Measurements from ENCODE around the gene MAS1. TPM values are rescaled to one million over a fixed set of nuclear protein-coding genes. Genes with fewer than 3 reads are reported as not detected.

Gene MAS1
- total RNA-seq, 4 donors from 2014 or later: not detected

DNA sequence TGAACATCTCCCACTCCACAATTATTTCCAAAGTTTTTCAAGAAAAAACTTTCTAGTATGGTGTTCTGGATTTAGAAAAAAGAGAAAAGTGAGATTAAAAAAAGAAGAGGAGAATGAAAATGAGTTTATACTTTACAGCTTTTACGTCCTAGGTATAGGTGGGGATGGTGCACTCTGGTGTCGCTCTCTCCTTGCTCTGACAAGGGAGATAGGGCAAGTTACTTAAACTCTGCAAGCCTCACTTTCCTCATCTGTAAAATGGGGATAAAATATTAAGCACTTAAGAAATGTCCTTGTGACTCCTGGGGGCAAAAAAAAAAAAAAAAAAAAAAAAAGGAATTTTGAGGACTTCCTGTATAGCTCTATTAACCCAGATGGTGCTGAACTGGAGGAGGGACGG lies 4.5 kb upstream of the MAS1 start:
- Histone ChIP-seq H3K27me3 (peaks cover 0 to 35% (median 0%) of the 10 kb centered on the region in 4 donors), H3K27ac (replicated peaks in 1 of 4) (no peak overlapping the region), H3K4me3 (no peak overlapping the region), H3K9me3 (no peaks in the 10 kb centered on the region), H3K4me1 (no peaks in the 10 kb centered on the region), H3K36me3 (no peaks in the 10 kb centered on the region)
- no peak for DNase-seq (ENCODE audit: extremely low spot score)
- intact Hi-C loops (cut with DNase I): no loop called here
- TF ChIP-seq POLR2AphosphoS5 (IDR thresholded peaks at IDR 0.05): no peak
- TF ChIP-seq POLR2A (IDR thresholded peaks at IDR 0.05; ENCODE audit: low read depth): no peak
- TF ChIP-seq EP300 (IDR thresholded peaks at IDR 0.05): no peak
- TF ChIP-seq, protein P1, sequence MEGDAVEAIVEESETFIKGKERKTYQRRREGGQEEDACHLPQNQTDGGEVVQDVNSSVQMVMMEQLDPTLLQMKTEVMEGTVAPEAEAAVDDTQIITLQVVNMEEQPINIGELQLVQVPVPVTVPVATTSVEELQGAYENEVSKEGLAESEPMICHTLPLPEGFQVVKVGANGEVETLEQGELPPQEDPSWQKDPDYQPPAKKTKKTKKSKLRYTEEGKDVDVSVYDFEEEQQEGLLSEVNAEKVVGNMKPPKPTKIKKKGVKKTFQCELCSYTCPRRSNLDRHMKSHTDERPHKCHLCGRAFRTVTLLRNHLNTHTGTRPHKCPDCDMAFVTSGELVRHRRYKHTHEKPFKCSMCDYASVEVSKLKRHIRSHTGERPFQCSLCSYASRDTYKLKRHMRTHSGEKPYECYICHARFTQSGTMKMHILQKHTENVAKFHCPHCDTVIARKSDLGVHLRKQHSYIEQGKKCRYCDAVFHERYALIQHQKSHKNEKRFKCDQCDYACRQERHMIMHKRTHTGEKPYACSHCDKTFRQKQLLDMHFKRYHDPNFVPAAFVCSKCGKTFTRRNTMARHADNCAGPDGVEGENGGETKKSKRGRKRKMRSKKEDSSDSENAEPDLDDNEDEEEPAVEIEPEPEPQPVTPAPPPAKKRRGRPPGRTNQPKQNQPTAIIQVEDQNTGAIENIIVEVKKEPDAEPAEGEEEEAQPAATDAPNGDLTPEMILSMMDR (IDR thresholded peaks at IDR 0.05): no peak
- WGBS: 90% methylated on average over 3 of the region's 3 CpGs

DNA sequence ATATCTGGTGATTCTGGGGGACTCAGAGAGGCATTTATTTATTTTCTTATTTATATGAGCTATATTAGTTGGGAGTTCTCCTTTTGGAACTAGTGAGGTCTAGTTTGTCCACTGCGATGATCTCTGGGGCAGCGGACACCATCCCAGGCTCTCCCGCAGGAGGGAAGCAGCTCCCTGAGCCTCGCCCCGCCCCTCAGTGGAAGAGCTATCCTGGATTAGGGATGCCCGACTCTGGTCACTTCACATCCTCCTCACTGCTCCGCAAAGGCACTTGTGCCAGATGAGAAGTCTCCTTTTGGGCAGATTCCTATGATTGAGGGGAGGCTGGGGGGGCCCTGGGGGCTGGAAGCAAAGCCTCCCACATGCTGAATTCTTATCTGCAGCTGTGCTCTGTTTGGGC lies 3.6 kb upstream of the MAS1 start:
- Histone ChIP-seq H3K9me3 (no peaks in the 10 kb centered on the region), H3K4me1 (no peaks in the 10 kb centered on the region), H3K27ac (replicated peaks in 1 of 4) (no peak overlapping the region), H3K36me3 (no peaks in the 10 kb centered on the region), H3K4me3 (no peak overlapping the region), H3K27me3 (peaks cover 0 to 42% (median 0%) of the 10 kb centered on the region in 4 donors)
- WGBS: 83% methylated on average over 5 of the region's 7 CpGs
- TF ChIP-seq, protein P1 (IDR thresholded peaks at IDR 0.05): no peak
- TF ChIP-seq POLR2AphosphoS5 (IDR thresholded peaks at IDR 0.05) (no peak), POLR2A (IDR thresholded peaks at IDR 0.05; ENCODE audit: low read depth) (no peak)
- intact Hi-C loops (cut with DNase I): no loop called here
- DNase-seq (ENCODE audit: extremely low spot score): no peak

DNA sequence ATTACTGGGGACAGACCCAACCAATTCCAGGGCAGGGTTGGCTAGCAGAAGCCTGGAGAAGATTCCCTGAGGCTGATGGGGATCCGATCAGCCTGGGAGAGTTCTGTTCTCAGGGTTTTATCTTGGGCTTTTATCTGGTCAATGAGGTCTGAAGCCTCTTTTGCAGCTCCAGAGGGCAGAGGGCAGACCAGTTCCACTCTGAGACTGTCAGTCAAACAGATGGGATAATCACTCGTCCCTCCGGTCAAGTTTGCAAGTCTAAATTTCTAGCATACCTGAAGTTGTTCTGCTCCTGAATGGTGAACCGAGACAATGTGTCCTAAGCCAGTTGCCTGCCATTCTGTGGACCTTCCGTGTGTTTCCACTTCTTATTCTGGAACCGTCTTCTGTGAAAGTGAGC lies 3.0 kb upstream of the MAS1 start:
- H3K27ac ChIP-seq (replicated peaks in 1 of 4): no peak overlapping the region
- intact Hi-C loops (cut with DNase I): no loop called here
- H3K36me3 ChIP-seq: no peaks in the 10 kb centered on the region
- H3K9me3 ChIP-seq: no peaks in the 10 kb centered on the region
- H3K4me1 ChIP-seq: no peaks in the 10 kb centered on the region
- 63% methylated on average over 6 of the region's 6 CpGs for WGBS
- no peak overlapping the region for H3K4me3 ChIP-seq
- DNase-seq (ENCODE audit: extremely low spot score): no peak
- H3K27me3 ChIP-seq: peaks cover 0 to 47% (median 0%) of the 10 kb centered on the region in 4 donors
- TF ChIP-seq EP300 (IDR thresholded peaks at IDR 0.05) (no peak), POLR2A (IDR thresholded peaks at IDR 0.05; ENCODE audit: low read depth) (no peak), POLR2AphosphoS5 (IDR thresholded peaks at IDR 0.05) (no peak)
- TF ChIP-seq, protein P1 (IDR thresholded peaks at IDR 0.05): no peak

DNA sequence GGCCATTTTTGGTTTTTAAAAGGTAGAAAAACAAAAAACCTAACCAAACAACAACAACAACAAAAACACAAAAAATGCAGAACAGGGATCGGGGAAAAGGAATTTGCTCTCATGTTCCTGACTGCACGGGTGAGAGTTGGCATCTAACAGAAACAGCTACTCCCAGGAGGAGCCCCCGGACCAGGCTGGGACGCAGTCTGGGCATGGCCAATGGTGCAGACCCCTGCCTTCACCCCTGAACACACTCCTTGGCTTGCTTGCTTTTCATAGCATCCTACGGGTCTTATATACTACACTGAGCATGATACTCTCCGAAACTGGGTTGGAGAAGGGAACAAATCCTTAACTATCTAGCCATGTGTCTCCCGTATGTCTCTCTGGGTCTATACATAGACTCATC lies 587 bp upstream of the MAS1 start:
- Histone ChIP-seq H3K36me3 (no peaks in the 10 kb centered on the region), H3K4me3 (no peak overlapping the region), H3K27ac (replicated peaks in 1 of 4) (no peak overlapping the region), H3K4me1 (no peaks in the 10 kb centered on the region), H3K9me3 (no peaks in the 10 kb centered on the region), H3K27me3 (peaks cover 0 to 66% (median 1%) of the 10 kb centered on the region in 4 donors)
- intact Hi-C loops (cut with DNase I): no loop called here
- no peak for TF ChIP-seq POLR2A (IDR thresholded peaks at IDR 0.05; ENCODE audit: low read depth)
- TF ChIP-seq, protein P1 (IDR thresholded peaks at IDR 0.05): no peak
- no peak for TF ChIP-seq EP300 (IDR thresholded peaks at IDR 0.05)
- no peak for TF ChIP-seq POLR2AphosphoS5 (IDR thresholded peaks at IDR 0.05)
- WGBS: 91% methylated on average over 7 of the region's 7 CpGs
- no peak for DNase-seq (ENCODE audit: extremely low spot score)

DNA sequence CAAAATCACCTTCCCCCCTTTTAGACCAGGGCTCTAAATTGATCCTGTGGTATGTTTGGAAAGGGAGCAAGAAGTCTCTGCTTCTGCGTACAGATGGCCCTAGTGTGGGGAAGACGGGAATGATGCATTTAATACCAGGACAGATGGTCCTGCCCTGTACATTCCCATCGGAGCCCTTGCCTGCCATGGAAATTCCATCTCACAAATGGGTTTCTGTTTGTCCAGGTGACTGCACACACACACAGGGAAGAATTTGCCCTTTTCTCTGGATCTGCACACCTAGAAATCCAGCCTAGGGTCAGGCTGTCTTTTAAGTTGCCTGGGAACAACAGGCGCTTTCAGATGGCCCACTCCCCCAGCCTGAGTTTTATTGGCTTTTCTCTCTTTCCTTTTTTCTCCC lies 1.3 kb downstream of the MAS1 start:
- H3K9me3 ChIP-seq: no peaks in the 10 kb centered on the region
- no peak for DNase-seq (ENCODE audit: extremely low spot score)
- H3K27ac ChIP-seq (replicated peaks in 1 of 4): no peak overlapping the region
- no peaks in the 10 kb centered on the region for H3K4me1 ChIP-seq
- H3K4me3 ChIP-seq: no peak overlapping the region
- intact Hi-C loops (cut with DNase I): no loop called here
- no peaks in the 10 kb centered on the region for H3K36me3 ChIP-seq
- TF ChIP-seq, protein P1 (IDR thresholded peaks at IDR 0.05): no peak
- TF ChIP-seq POLR2AphosphoS5 (IDR thresholded peaks at IDR 0.05) (no peak), EP300 (IDR thresholded peaks at IDR 0.05) (no peak), POLR2A (IDR thresholded peaks at IDR 0.05; ENCODE audit: low read depth) (no peak)
- WGBS: 90% methylated on average over 4 of the region's 4 CpGs
- peaks cover 0 to 62% (median 1%) of the 10 kb centered on the region in 4 donors for H3K27me3 ChIP-seq

All from esophagus muscularis mucosa (tissue), 4 donors.